Pancreas (tissue), 10 donors: ENCODE results near the gene ZC3H6. TPM values are rescaled to one million over a fixed set of nuclear protein-coding genes. Genes with fewer than 3 reads are reported as not detected.
"Not testable (repeated sequence)": the region's sequence is repeated elsewhere in the genome, so short reads cannot be mapped to it uniquely, and the experiment has no call there.

Experiments
- ATAC-seq, 4 donors: fragments of 200-7000 bp; cut with Tn5 transposase; one replicate each; pipeline versions ENCODE4 v1.8.0 to v1.9.1; 2020; ENCODE audit warnings: mild to moderate bottlenecking in 4 of 4, moderate library complexity in 4 of 4
- DNase-seq, 6 donors: peaks; one replicate each; pipeline ENCODE4 v3.0.0-alpha.2; 2020
- FAIRE-seq: peaks from 2 replicates; lab custom pipeline; 2012; peaks lifted over from hg19 to GRCh38; lab: Jason Lieb, UNC
- H3K27ac ChIP-seq, 4 donors: fragments of 200-600 bp; sonication (generic); 1 replicate in 3 of 4; 2 replicates in 1 of 4; pipeline versions ENCODE4 v1.5.0 to v1.8.0; 2020
- H3K27me3 ChIP-seq, 4 donors: fragments of 200-600 bp; one replicate each; pipeline ENCODE4 v1.8.0; 2021
- H3K36me3 ChIP-seq, 3 donors: fragments of 200-600 bp; sonication (generic) in 1 of 3; one replicate each; pipeline versions ENCODE4 v1.5.0 to v1.8.0; 2020 to 2021
- H3K4me1 ChIP-seq, 3 donors: fragments of 200-600 bp; one replicate each; pipeline ENCODE4 v1.8.0; 2021
- H3K4me3 ChIP-seq, 4 donors: fragments of 200-600 bp; sonication (generic) in 2 of 4; one replicate each; pipeline versions ENCODE4 v1.5.0 to v1.8.0; 2020 to 2021
- H3K9me3 ChIP-seq, 4 donors: fragments of 200-600 bp; one replicate each; pipeline ENCODE4 v1.8.0; 2021
- WGBS, 2 donors: extraction: QIAGEN DNeasy Blood & Tissue Kit; methylation state at CpG; one replicate each; pipeline ENCODE4 v1.1.7; 2013; 5-methylcytosine and 5-hydroxymethylcytosine counted together
- intact Hi-C, 3 donors: fragments of 100-400 bp; cut with DNase I; formaldehyde crosslinking; loops; one replicate each; pipeline versions ENCODE4 v1.11.1 to v1.14.2; 2022
- polyA plus RNA-seq, 2 donors: library from polyadenylated mRNA; stranded (reverse); fragments of 200-250 nt; gene quantifications; one replicate each; pipeline ENCODE4 v1.2.3, GENCODE V29; 2013
- total RNA-seq, 6 donors: library from RNA; stranded (reverse); fragmentation: NEBNext Ultra II Directional in 4 of 6; extraction: Animal tissue kit (Norgen Biotek cat#: 25700) in 4 of 6; gene quantifications; one replicate each; pipeline versions ENCODE4 v1.2.1 to v1.2.4, GENCODE V29; 2021 to 2023
- TF ChIP-seq, protein P1 (sequence below), 4 donors: fragments of 200-600 bp; sonication (generic) in 3 of 4; IDR thresholded peaks; one replicate each; pipeline versions ENCODE4 v1.5.0 to v1.8.0; 2021; ENCODE audit warnings: antibody characterized with exemption in 4 of 4
- donor health status: healthy with polysubstance abuse.
- donor health status: DM: no; HTN: no; CAD: no; lungs with moderate emphysema.
- donor health status: DM: no; HTN: no; CAD: no.
- donor health status: control.
- donor health status: control.
- donor health status: Bipolar disorder and iron deficiency.
- donor health status: DM: yes; HTN: yes; CAD: no.
- donor health status: DM: no; HTN: no; CAD: no.
- donor health status: DM: no; HTN: no; CAD: no.
- donor health status: DM: yes; HTN: yes; CAD: no.

Gene ZC3H6
- total and polyA plus RNA-seq, 8 donors: 2.0 to 9.3 (median 5.8) TPM

GRCh38 chr2:112345030-112346027 lies 69.9 kb downstream of the ZC3H6 start:
- Histone ChIP-seq H3K4me3 (no peak overlapping the region), H3K27me3 (no peaks in the 10 kb centered on the region), H3K4me1 (peaks cover 0 to under 1% (median 0%) of the 10 kb centered on the region in 3 donors), H3K27ac (no peak overlapping the region), H3K36me3 (no peaks in the 10 kb centered on the region), H3K9me3 (no peaks in the 10 kb centered on the region)
- intact Hi-C loops: no loop called here
- WGBS, 2 donors: 86 to 89% methylated on average over 30 of the region's 30 CpGs
- no peak for ATAC-seq
- TF ChIP-seq, protein P1, sequence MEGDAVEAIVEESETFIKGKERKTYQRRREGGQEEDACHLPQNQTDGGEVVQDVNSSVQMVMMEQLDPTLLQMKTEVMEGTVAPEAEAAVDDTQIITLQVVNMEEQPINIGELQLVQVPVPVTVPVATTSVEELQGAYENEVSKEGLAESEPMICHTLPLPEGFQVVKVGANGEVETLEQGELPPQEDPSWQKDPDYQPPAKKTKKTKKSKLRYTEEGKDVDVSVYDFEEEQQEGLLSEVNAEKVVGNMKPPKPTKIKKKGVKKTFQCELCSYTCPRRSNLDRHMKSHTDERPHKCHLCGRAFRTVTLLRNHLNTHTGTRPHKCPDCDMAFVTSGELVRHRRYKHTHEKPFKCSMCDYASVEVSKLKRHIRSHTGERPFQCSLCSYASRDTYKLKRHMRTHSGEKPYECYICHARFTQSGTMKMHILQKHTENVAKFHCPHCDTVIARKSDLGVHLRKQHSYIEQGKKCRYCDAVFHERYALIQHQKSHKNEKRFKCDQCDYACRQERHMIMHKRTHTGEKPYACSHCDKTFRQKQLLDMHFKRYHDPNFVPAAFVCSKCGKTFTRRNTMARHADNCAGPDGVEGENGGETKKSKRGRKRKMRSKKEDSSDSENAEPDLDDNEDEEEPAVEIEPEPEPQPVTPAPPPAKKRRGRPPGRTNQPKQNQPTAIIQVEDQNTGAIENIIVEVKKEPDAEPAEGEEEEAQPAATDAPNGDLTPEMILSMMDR (IDR thresholded peaks at IDR 0.05): no peak
- DNase-seq: no peak
- FAIRE-seq: no peak

- DNase-seq, H3K36me3 ChIP-seq, H3K27me3 ChIP-seq, H3K4me1 ChIP-seq, intact Hi-C loops, FAIRE-seq, H3K4me3 ChIP-seq, H3K27ac ChIP-seq, ATAC-seq, H3K9me3 ChIP-seq: not testable (repeated sequence)
- 86 to 95% methylated on average over 2 of the region's 2 CpGs for WGBS, 2 donors
These were observed 76.9 kb downstream of the ZC3H6 start for GRCh38 chr2:112352292-112352691.

DNA sequence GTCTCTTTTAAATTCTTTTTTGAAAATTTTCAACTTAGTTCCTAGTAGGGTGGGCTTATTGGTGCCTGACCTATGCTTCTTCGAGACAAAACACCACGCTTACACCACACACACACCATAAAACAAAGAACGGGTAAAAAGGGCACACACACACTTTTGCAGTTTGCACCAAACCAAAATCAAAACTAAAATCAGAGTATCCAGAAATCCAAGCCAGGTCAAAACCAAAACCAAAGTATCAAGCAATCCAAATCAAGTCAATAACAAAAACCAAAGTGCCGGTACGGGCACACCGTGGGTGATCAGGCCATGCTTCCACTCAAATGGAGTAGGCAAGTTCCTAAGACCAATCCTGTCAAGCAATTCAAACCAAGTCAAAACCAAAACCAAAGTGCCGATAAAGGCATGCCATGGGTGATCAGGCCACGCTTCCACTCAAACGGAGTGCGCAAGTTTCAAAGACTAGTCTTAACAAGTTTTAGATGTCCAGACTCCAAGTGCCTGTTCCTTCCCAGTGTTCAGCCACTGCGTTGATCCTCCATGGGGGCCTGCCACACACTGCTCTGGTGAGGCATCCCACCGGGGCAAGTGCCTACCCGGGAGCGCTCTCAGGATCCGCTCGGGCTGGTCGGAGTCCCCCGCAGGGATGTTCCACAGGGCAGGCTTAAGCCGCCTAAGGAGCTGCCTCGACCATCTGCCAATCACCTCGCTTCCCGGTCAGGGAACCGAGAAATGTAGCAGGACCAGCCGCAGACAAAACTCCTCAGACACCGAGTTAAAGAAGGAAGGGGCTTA lies 77.6 kb downstream of the ZC3H6 start:
- ATAC-seq, H3K4me3 ChIP-seq, H3K4me1 ChIP-seq, H3K36me3 ChIP-seq, H3K27ac ChIP-seq, H3K27me3 ChIP-seq, FAIRE-seq, intact Hi-C loops, H3K9me3 ChIP-seq, DNase-seq: not testable (repeated sequence)
- WGBS, 2 donors: 92 to 94% methylated on average over 14 to 16 of the region's 25 CpGs

- intact Hi-C loops, H3K9me3 ChIP-seq, DNase-seq, H3K27me3 ChIP-seq, H3K27ac ChIP-seq, ATAC-seq, H3K4me3 ChIP-seq, FAIRE-seq, H3K4me1 ChIP-seq, H3K36me3 ChIP-seq: not testable (repeated sequence)
- WGBS, 2 donors: 81 to 97% methylated on average over 2 of the region's 2 CpGs
These were observed 78.9 kb downstream of the ZC3H6 start for GRCh38 chr2:112354335-112354734.

DNA sequence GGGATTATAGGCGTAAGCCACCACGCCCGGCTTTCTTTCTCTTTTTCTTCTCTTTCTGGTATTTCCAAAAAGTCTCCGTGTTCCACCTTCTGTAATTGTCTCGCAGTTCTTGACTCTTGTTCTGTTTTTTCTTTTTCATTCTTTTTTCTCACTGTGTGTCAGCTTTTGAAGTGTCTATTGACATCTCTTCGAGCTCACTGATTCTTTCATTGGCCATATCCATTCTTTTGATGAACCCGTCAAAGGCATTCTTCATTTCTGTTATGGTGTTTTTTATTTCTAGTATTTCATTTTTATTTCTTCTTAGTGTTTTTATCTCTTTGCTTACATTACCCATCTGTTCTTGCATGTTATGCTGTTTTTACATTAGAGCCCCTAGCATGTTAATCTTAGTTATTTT lies 84.7 kb downstream of the ZC3H6 start:
- FAIRE-seq, intact Hi-C loops, H3K27ac ChIP-seq, H3K36me3 ChIP-seq, H3K4me1 ChIP-seq, H3K9me3 ChIP-seq, ATAC-seq, H3K27me3 ChIP-seq, DNase-seq, H3K4me3 ChIP-seq: not testable (repeated sequence)
- WGBS, 2 donors: 90 to 92% methylated on average over 7 of the region's 7 CpGs

Other genes starting within 250 kb of the ZC3H6 start
- 10 to 100 TPM; 10.1 to 21.7 (median 14.0) TPM for gene TMEM87B, start 220.3 kb upstream of the ZC3H6 start, total RNA-seq
- 10 to 100 TPM in 1 of 2 donors, 1 to 10 TPM in 1; 4.7 to 11.6 TPM for gene TMEM87B, start 220.3 kb upstream of the ZC3H6 start, polyA plus RNA-seq
- 1 to 10 TPM in 1 of 6 donors, under 1 TPM in 5; 0.51 to 1.8 (median 0.76) TPM for gene FBLN7, start 137.2 kb upstream of the ZC3H6 start, total RNA-seq
- 1 to 10 TPM; 1.0 to 2.8 TPM for gene FBLN7, start 137.2 kb upstream of the ZC3H6 start, polyA plus RNA-seq
- 1 to 10 TPM; 3.1 to 8.6 (median 4.5) TPM for gene ZC3H8, start 20.6 kb upstream of the ZC3H6 start, total RNA-seq
- gene ZC3H8, start 20.6 kb upstream of the ZC3H6 start, polyA plus RNA-seq: 1 to 10 TPM; 3.9 to 4.7 TPM
- gene RGPD8, start 158.0 kb downstream of the ZC3H6 start, total RNA-seq: 10 to 100 TPM in 3 of 6 donors, 1 to 10 TPM in 3; 3.5 to 15.4 (median 11.2) TPM
- 1 to 10 TPM in 1 of 2 donors, under 1 TPM in 1; 0.99 to 1.4 TPM for gene RGPD8, start 158.0 kb downstream of the ZC3H6 start, polyA plus RNA-seq
- 10 to 100 TPM in 2 of 6 donors, 1 to 10 TPM in 4; 7.0 to 16.8 (median 8.3) TPM for gene TTL, start 206.6 kb downstream of the ZC3H6 start, total RNA-seq
- gene TTL, start 206.6 kb downstream of the ZC3H6 start, polyA plus RNA-seq: 1 to 10 TPM; 6.6 to 7.4 TPM